GM21390 (cell line): Measurements from ENCODE around the gene SMC1B.
"Not testable (repeated sequence)": the region's sequence is repeated elsewhere in the genome, so short reads cannot be mapped to it uniquely, and the experiment has no call there.

Experiments
- ATAC-seq: cut with Tn5 transposase; IDR thresholded peaks from one replicate; pipeline ENCODE4 v1.9.1; 2021; ENCODE audit not compliant: unreplicated experiment

Gene SMC1B

DNA sequence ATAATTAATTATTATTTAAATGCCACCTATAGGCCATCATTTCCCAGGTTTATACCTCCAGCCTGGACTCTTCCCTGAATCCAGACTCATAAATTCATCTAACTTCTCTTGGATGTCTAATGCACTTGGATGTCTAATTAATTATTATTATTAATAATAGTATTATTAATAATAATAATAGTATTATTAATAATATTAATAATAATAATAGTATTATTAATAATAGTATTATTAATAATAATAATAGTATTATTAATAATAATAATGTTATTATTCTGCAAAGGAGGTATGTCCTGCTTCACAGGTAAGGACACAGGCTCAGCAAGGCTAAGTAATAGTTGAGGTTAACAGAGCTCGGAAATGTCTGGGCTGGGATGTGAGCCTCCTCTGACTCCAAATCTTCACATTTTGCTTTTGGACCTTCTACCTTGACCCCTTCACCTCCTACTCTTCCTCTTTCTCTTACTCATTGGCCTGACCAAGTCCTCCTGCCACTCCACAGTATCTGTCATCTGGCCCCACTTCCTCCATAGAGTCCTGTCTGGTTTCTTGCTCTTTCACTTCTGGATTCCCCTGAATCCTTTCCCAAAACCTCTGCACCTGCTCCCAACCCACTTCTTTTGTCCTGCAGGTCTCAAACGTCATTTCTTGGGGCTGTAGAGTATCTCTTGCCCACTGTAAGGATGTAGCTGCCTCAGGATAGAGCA is 8.1 kb upstream of the SMC1B start:
- ATAC-seq: no peak

DNA sequence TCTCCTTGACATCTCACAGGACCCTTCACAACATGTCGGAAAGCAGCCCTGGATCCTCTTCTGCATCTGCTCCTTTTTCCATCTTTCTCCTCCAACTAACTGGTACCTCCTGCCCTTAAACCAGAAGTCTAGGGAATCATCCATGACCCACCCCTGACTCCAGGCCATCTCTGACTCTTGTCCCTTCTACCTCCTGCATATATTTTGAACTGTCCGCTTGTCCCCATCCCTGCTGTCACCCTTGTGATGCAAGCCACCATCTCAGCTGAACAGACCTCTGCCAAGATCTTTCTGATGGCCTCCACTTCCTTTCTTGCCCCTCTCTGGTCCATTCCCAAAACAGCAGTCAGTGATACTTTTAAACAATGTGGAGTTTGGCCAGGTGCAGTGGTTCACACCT is 7.1 kb upstream of the SMC1B start:
- no peak for ATAC-seq

- no peak for ATAC-seq
These were observed 6.6 kb upstream of the SMC1B start for GRCh38 chr22:45420011-45420410.

- no peak for ATAC-seq
These were observed 5.4 kb upstream of the SMC1B start for GRCh38 chr22:45418770-45419138.

DNA sequence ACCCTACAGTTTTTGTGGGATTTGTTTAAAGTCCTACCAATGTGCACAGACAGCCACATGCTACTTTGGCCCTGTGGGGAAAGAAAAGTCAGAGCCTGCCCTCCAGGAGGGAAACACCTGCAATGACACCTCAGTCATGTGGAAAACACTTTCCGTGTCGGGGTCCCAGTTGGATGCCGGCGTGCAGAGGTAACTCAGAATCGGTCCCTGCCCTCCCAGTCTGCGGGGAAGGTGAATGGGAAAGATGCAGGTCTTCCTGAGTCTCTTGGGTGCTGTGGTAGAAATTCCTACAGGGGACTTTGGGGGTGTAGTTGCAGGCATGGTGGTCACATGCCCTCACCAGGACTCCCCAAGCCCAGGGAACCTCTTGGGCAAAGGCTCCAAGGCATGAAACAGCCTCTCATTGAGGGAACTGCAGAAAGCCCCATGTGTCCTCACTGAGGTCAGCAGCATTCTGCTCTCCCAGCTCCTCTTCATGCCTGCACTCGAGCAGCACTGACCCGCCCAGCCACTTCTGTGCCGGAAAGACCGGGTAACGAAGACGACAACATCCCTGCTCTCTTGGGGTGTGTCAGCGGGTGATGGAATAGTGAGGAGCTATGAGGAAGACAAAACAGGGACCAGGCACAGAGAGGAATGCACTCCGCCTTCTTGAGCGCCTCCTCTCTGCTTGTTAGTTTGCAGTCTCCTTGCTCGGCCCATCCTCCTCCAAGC is 4.8 kb upstream of the SMC1B start:
- ATAC-seq: no peak

- ATAC-seq: no peak
These were observed 409 bp downstream of the SMC1B start for GRCh38 chr22:45413013-45413367.

DNA sequence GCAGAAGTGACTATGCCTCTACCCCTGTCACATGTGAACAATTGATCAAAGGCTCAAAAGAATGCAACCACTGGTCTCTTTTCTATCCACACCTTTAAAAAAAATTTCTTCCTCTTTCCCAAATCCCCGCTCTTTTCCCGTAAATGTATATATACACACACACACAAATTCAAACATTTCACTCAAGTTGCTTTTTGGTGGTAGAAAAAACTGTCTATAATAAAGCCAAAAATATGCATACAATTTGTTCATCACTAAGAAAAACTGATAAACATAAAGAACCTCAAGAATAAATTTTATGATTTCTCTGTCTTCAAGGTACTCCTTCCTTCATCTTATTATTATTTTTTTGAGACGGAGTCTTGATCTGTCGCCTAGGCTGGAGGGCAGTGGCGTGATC is 5.6 kb downstream of the SMC1B start:
- ATAC-seq: no peak

GRCh38 chr22:45402466-45402985 is 10.9 kb downstream of the SMC1B start:
- no peak for ATAC-seq

DNA sequence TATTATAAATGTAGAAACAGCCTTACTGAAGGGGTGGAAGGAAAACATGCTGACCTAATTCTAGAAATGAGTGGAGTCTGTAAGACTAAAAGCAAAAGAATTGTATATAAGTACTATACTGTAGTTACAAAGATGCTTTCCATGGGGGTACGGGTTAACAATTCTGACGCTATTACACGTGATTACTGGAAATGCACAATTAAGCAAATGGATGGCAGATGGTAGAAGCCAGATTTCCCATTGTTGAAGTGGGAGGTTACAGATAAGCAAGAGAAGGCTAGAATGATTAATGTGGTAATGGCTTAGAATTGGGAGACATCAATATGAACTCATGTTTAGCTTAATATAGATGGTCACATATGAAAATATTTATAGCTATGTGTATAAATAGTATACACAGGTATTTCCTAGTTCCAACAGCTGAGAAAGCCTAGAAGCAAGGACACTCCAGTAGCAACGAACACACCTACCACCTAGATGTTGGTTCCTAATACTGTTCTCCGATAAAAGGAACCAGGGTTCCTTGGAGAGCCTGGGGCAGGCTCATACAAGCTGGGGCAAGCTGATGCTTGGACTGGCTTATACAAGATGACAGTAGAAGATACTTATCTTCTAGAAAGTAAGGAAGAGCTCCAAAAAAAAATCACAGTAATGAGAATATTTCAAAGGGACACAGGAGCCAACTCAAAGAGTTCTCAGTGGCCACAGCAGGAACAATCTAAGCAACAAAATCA is 13.5 kb downstream of the SMC1B start:
- ATAC-seq: no peak

DNA sequence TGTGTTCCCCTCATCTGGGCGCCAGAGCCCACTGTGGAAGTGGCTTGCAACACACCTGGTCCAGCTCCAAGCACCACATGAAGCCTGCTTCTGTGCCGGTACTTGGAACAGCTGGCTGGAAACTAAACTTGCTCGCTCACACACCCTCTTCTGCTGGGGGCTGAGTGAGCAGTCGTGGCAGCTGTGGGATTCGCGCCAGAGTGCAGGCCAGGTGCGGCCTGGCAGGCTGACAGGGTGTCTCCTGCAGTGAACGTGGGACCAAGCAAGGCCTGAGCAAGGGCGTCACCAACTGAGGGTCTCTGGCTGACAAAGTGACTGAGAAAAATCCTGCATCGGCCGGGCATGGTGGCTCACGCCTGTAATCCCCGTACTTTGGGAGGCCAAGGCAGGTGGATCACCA is 15.2 kb downstream of the SMC1B start:
- no peak for ATAC-seq

DNA sequence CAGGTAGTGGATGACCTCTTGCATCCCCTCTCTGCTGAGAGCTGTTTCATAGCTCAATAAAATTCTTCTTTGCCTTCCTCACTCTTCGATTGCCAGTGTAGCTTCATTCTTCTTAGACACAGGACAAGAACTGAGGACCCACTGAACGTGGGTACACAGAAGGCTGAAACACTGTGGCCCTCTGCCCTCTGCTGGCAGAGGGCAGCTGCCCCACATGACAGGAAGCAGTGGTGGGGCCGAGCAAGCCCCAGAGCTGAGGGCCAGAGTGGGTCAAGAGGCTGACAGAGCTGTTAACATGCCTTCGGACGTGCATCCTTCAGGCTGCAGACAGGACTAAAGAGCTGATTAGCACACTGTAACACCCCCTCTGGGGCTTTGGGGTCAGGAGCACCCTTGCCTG is 15.6 kb downstream of the SMC1B start:
- no peak for ATAC-seq

GRCh38 chr22:45389546-45389945 is 23.9 kb downstream of the SMC1B start:
- ATAC-seq: no peak

DNA sequence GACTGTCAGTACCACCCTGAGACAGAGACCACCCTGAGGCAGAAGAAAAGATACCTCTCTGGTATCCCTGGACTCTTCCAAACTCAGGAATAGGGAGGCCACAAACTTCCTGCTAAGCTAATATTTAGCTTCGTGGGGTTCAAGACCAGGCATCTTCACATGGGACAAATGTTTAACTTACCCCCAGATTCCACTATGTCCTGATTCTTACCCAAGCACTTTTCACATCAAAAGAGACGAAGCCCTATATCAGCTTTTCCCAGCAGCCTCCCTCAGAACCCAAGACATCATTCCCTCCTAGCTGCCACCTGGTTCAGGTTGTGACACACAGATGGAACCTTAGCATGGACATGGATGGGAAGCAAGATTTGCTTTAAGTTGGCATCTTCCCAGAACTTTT is 32.1 kb downstream of the SMC1B start:
- no peak for ATAC-seq

GRCh38 chr22:45376703-45377102 is 36.7 kb downstream of the SMC1B start:
- ATAC-seq: no peak

DNA sequence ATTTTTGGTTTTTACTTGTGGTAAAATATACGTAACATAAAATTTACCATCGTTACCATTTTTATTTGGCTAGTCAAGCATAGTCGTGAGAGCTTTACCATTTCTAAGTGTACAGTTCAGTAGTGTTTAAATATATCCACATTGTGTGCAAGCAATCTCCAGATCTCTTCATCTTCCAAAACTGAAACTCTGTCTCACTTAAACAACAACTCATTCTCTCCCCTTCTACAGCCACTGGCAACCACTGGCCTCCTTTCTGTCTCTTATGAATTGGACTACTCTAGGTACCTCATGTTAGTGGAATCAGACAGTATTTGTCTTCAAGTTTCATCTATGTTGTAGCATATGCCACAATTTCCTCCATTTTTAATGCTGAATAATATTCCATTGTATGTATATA is 37.4 kb downstream of the SMC1B start:
- peak; percentile 58 for ATAC-seq

GRCh38 chr22:45373592-45373991 is 39.8 kb downstream of the SMC1B start:
- ATAC-seq: not testable (repeated sequence)

GRCh38 chr22:45366713-45367112 is 46.7 kb downstream of the SMC1B start:
- no peak for ATAC-seq

DNA sequence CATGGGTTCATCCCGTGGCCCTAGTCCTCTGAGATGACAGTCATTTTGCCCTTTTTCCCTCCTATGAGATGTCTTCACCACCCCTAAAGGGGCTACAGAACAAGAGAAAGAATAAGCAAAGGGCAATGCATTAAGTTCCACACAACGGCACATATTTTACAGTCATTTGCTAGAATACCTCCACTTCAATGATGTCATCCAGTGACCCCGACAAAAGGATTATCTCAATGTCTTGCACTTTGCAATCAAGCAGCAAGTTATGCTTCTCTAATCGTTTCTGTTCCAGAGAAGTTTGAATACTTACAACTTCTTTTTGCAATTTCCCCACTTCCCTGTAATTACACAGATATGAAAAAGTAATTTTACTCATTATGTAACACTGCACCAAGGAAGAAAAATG is 53.8 kb downstream of the SMC1B start:
- ATAC-seq: no peak

- no peak for ATAC-seq
These were observed 55.3 kb downstream of the SMC1B start for GRCh38 chr22:45358127-45358526.

DNA sequence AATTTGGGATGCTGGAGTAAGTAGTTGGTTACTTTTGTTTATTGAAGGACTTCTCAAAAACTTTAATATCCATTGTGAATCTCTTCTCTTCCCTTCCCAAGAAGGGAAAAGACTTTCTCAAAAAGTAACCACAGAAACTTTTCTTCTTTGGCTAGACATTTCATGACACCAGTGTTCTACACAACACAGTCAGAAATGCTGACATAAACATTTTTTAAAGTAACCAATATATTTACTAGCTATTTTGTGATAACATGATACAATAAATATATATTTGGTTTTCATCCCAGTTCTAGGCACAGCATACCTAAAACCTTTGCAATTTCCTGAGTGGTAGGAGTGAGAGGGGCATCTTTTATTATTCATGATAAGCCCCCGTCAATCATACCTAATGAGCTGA is 55.9 kb downstream of the SMC1B start:
- no peak for ATAC-seq

GRCh38 chr22:45353786-45354185 is 59.6 kb downstream of the SMC1B start:
- ATAC-seq: no peak

DNA sequence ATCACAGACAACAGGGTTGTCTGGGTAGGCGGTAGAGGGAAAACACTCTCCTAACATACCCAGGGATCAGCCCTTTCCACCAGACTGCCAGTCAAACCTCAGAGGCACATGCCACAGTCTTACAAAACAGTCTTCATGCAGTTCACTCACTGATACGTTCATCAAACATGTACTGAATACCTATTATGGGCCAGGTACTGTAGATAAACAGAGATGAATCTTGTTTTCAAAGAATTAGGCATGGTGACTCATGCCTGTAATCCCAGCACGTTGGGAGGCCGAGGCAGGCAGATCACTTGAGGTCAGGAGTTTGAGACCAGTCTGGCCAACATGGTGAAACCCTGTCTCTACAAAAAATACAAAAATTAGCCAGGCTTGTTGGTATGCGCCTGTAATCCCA is 60.6 kb downstream of the SMC1B start:
- ATAC-seq: not testable (repeated sequence)
